GM18511 (cell line): Measurements from ENCODE around the gene AQP1.

Source experiments
- ATAC-seq: cut with Tn5 transposase; IDR thresholded peaks from one replicate; pipeline ENCODE4 v1.9.1; 2021; ENCODE audit warnings: mild to moderate bottlenecking, moderate library complexity; ENCODE audit not compliant: unreplicated experiment

The AQP1 gene

GRCh38 chr7:30933124-30933974 lies 21.7 kb downstream of the AQP1 start:
- no peak for ATAC-seq

GRCh38 chr7:30934225-30934624 lies 22.6 kb downstream of the AQP1 start:
- ATAC-seq, result no peak

GRCh38 chr7:30934732-30935568 lies 23.3 kb downstream of the AQP1 start:
- ATAC-seq, result no peak

- no peak for ATAC-seq
Observed at GRCh38 chr7:30935569-30935877, 23.9 kb downstream of the AQP1 start.

- no peak for ATAC-seq
Observed at GRCh38 chr7:30936650-30937245, 25.1 kb downstream of the AQP1 start.

DNA sequence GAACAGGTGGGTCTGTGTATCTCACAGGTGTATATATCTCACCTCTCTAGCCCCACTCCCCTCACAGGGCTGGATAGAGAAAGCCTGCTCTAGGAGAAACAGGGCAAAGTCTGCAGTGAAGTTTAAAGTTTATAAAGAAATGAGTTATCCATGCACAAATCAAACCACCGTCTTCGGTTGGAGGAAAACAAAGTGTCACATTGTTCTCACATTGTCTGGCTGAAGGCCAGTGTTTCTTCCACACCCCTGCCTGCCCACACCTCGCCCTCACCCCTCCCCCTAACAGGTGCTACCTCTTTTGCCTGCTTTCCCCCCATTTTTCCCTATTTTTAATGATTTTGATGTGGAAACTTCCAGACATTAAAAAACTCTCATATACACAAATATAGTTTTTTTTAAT lies 25.8 kb downstream of the AQP1 start:
- ATAC-seq, result no peak

- ATAC-seq, result peak; percentile 89
Observed at GRCh38 chr7:30938435-30939316, 27.0 kb downstream of the AQP1 start.

GRCh38 chr7:30941582-30942323 lies 30.1 kb downstream of the AQP1 start:
- no peak for ATAC-seq

GRCh38 chr7:30950197-30950596 lies 38.5 kb downstream of the AQP1 start:
- ATAC-seq, result no peak

GRCh38 chr7:30954914-30955313 lies 43.3 kb downstream of the AQP1 start:
- no peak for ATAC-seq

- ATAC-seq, result no peak
Observed at GRCh38 chr7:30956704-30957103, 45.1 kb downstream of the AQP1 start.

DNA sequence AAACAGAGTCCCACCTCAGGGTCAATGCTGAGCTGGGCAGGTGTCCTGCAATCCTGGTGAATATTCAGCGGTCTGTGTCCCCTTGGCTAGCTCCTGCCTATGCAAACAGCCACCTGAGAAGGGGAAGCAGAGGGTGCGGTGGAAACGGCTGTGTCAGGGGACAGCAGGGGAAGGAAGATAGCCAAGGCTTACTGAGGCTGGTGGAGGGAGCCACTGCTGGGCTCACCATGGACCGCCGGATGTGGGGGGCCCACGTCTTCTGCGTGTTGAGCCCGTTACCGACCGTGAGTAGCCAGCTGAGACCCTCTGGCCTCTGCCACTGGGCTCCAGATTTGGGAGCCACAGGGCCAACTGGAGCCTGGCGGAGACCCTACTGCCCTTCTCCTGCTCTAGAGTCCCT lies 52.2 kb downstream of the AQP1 start, which contains the start of gene GHRHR:
TSS of gene GHRHR (plus strand) at position 112 of the 400 bp plus-strand sequence. CDS start at position 228, 116 bp downstream.
- ATAC-seq, result no peak

DNA sequence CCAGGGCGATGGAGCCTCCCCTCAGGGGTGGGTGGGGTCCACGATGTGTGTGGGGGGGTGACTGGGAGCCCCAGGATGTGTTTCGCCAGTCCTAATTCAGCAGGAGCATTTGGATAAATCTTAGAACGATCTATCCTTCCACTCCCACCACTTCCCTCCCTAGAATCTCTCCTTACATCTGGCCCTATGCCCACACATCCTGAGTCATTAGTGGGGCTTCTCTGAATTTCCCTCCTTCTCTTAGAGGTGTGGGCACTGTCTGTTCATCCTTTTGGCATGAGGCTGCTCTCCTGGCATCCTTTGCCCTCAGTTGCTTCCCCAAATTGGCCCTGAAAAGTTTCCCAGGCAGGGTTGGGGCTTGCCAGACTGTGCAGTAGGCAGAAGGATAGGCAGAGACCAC lies 53.7 kb downstream of the AQP1 start:
- ATAC-seq, result no peak

- ATAC-seq, result no peak
Observed at GRCh38 chr7:30965883-30966282, 54.2 kb downstream of the AQP1 start.

DNA sequence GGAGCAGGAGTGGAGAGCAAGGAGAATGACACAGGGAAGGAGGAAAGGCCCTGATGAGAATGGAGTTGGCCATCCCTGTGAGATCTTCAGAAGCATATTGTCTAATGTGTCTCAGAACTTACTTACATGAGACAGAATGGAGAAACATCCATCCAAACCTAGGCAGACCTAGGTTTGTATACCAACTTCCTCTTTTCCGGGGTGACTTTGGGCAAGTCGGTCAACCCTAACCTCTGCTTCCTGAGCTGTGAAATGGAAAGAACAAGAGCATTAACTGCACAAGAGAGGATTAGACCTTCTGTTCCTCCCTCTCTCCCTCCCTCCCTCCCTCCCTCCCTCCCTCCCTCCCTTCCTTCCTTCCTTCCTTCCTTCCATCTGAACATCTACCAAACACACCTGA lies 56.6 kb downstream of the AQP1 start:
- peak; percentile 46 for ATAC-seq

DNA sequence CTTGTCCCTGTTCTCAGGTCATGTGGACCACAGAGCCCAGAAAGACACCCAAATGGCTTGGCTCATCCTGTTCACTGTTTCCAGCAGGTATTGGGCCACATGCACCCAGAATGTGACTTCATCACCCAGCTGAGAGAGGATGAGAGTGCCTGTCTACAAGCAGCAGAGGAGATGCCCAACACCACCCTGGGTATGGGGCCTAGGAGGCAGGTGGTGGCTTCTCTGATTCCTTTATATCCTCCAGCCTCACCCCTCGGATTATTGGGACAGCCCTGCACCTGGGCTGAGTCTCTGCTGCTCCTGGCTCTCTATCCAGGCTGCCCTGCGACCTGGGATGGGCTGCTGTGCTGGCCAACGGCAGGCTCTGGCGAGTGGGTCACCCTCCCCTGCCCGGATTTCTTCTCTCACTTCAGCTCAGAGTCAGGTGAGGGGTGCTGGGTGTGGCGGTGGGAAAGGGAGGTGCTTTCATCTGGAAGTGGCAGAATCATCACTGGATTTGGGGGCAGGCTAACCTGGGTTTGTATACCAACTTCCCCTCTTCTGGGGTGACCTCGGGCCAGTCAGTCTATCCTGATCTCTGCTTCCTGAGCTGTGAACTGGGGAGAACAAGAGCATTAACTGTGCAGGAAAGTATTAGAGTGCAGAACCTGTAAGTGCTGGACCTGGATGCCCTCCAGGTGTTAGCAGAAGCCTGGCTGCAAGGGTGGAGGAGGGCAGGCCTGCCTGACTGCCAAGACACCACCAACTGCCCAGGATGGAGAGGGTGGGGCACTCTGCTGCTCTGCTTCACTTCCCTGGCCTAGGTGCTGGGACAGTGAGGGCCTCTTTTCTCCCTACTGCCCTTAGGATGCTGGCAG lies 57.3 kb downstream of the AQP1 start:
- no peak for ATAC-seq

- no peak for ATAC-seq
Observed at GRCh38 chr7:30969604-30969970, 57.9 kb downstream of the AQP1 start.

DNA sequence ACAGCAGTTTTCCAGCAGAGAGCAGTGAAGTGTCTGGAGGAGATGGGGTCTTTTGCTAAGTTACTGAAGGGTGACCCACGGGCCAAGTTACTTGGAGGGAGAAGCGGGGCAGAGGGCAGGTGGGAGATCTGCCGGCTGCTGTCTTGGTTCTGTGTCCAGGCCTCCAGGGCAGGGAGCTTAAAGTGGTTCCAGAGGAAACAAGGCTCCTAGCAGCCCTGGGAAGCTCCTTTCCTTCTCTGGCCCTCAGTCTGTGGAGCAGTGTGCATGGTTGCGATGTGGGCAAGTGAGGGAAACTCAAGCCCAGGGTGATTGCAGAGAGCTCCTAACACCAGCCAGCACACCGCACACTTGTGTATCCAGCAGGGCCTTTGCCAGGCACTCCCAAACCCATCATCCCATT lies 58.4 kb downstream of the AQP1 start:
- ATAC-seq, result no peak

DNA sequence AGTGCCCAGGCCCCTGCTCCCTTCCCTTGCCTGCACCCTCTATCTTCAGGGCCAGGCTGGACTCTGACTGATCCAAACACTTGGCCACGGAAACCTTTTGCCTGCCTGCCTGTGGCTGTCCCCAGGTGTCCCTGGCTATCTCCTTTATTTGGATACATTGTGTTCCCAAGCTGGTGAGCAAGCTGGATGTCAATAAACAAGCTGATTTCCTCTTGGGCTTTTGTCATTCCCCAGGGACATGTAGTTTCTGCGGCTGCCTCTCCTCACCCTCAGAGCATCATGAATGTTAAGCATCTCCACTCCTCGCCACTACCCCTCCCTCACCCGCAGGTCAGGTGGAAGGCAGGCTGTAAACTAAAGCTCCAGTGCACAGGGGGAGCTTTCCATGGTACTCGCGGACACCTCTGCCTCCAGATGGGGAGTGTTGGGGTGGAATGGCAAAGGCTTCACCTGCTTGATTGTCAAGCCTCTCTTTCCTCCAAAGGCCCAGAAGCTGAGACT lies 59.0 kb downstream of the AQP1 start:
- no peak for ATAC-seq
